Breast epithelium (tissue), 4 donors: ENCODE measurements around the gene DUS2. TPM values are rescaled to one million over a fixed set of nuclear protein-coding genes. Genes with fewer than 3 reads are reported as not detected.

Source experiments
- DNase-seq, 2 donors: peaks; one replicate each; pipeline ENCODE4 v3.0.0-alpha.2; 2019; ENCODE audit warnings: low spot score in 2 of 2
- H3K27ac ChIP-seq, 2 donors: fragments of 200-600 bp; sonication (generic) in 1 of 2; one replicate each; pipeline ENCODE4 v1.5.1; 2016 to 2019; ENCODE audit warnings: mild to moderate bottlenecking in 1 of 2
- H3K27me3 ChIP-seq, 2 donors: fragments of 200-600 bp; sonication (generic) in 1 of 2; one replicate each; pipeline versions ENCODE4 v1.5.1 to v1.6.0; 2017 to 2019; ENCODE audit warnings: control low read depth in 1 of 2, mild to moderate bottlenecking in 1 of 2
- H3K36me3 ChIP-seq: fragments of 200-600 bp; one replicate; pipeline ENCODE4 v1.5.1; 2019
- H3K4me1 ChIP-seq, 2 donors: fragments of 200-600 bp; sonication (generic); one replicate each; pipeline ENCODE4 v1.5.1; 2016 to 2019; ENCODE audit warnings: control low read depth in 1 of 2
- H3K4me3 ChIP-seq, 3 donors: fragments of 200-600 bp; sonication (generic); 1 replicate in 2 of 3; 2 replicates in 1 of 3; pipeline ENCODE4 v1.5.1; 2016 to 2019; ENCODE audit warnings: mild to moderate bottlenecking in 3 of 3, moderate library complexity in 2 of 3
- H3K9me3 ChIP-seq, 2 donors: fragments of 200-600 bp; sonication (generic) in 1 of 2; one replicate each; pipeline ENCODE4 v1.5.1; 2016 to 2019; ENCODE audit warnings: control low read depth in 1 of 2
- POLR2A ChIP-seq: fragments of 450-650 bp; IDR thresholded peaks from one replicate; pipeline ENCODE4 v1.6.1; 2016; ENCODE audit warnings: antibody characterized with exemption, mild to moderate bottlenecking, moderate library complexity
- POLR2AphosphoS5 ChIP-seq, 3 donors: sonication (generic); formaldehyde crosslinking; IDR thresholded peaks; one replicate each; pipeline ENCODE4 v1.6.1; 2017; ENCODE audit warnings: antibody characterized with exemption in 3 of 3
- intact Hi-C: fragments of 100-400 bp; cut with DNase I; formaldehyde crosslinking; loops from one replicate; pipeline ENCODE4 v1.15.1; 2023; ENCODE audit warnings: low total_unique reads
- total RNA-seq, 3 donors: library from RNA; depleted of rRNA; stranded (reverse); fragments of >200 nt; gene quantifications; one replicate each; pipeline ENCODE4 v1.1.0, GENCODE V29; 2016
- TF ChIP-seq, protein P1 (sequence below), 3 donors: fragments of 450-650 bp; IDR thresholded peaks; one replicate each; pipeline ENCODE4 v1.5.1; 2016 to 2017; ENCODE audit warnings: antibody characterized with exemption in 3 of 3, mild to moderate bottlenecking in 3 of 3, moderate library complexity in 3 of 3

The DUS2 gene
- total RNA-seq, 3 donors from 2014 or later, result 6.9 to 10.5 (median 7.7) TPM

DNA sequence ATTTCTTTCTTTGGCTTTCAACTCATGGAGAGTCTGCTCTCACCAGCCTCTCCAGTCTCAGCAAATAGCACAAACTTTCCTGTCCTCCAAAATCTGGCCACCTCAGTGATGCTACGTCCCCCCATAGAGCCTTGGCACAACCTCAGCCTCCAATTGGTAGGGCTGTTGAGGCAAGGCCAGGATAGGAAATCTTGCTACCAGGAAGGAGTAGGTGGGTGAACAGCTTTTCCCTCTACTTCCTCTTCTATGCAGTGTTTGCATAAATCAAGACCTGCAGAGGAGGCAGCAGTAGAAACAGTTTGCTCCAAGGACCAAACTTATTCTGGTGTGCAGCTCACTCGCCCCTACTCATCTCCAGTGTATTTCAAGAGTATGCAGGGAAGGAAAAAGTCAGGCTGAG is 23.1 kb upstream of the DUS2 start:
- no peaks in the 10 kb centered on the region for H3K27me3 ChIP-seq
- peak overlapping the region in 1 of 2 donors; percentile 7 for H3K27ac ChIP-seq
- H3K4me1 ChIP-seq, result no peaks in the 10 kb centered on the region
- intact Hi-C loops, result no loop called here
- TF ChIP-seq, protein P1, sequence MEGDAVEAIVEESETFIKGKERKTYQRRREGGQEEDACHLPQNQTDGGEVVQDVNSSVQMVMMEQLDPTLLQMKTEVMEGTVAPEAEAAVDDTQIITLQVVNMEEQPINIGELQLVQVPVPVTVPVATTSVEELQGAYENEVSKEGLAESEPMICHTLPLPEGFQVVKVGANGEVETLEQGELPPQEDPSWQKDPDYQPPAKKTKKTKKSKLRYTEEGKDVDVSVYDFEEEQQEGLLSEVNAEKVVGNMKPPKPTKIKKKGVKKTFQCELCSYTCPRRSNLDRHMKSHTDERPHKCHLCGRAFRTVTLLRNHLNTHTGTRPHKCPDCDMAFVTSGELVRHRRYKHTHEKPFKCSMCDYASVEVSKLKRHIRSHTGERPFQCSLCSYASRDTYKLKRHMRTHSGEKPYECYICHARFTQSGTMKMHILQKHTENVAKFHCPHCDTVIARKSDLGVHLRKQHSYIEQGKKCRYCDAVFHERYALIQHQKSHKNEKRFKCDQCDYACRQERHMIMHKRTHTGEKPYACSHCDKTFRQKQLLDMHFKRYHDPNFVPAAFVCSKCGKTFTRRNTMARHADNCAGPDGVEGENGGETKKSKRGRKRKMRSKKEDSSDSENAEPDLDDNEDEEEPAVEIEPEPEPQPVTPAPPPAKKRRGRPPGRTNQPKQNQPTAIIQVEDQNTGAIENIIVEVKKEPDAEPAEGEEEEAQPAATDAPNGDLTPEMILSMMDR (IDR thresholded peaks at IDR 0.05), result no peak
- TF ChIP-seq POLR2A (no peak), POLR2AphosphoS5 (IDR thresholded peaks at IDR 0.05) (no peak)
- no peaks in the 10 kb centered on the region for H3K9me3 ChIP-seq
- no peaks in the 10 kb centered on the region for H3K36me3 ChIP-seq
- DNase-seq, result no peak
- no peak overlapping the region for H3K4me3 ChIP-seq

DNA sequence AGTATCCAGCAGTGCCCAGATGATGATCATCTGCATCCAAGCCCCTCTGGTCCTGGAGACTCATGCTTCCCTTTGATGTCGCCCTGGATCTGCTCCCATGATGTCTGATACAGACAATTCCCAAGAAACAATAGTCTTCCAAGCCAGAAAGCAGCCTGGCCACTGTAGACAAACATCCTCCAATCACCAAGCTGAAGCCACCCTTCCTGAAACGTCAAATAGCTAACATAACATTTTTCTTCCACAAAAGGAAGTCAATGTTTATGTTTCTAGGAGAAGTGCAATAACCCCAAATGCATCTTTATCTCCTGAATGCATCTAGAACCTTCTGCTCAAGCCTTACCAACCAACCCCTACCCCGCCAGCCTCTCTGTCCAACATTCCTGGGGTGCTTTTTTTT is 22.6 kb upstream of the DUS2 start:
- Histone ChIP-seq H3K4me1 (no peaks in the 10 kb centered on the region), H3K36me3 (no peaks in the 10 kb centered on the region), H3K4me3 (no peak overlapping the region), H3K9me3 (no peaks in the 10 kb centered on the region), H3K27ac (peak overlapping the region in 1 of 2 donors; percentile 7), H3K27me3 (no peaks in the 10 kb centered on the region)
- DNase-seq, result no peak
- intact Hi-C loops, result no loop called here
- no peak for TF ChIP-seq POLR2A
- TF ChIP-seq, protein P1 (IDR thresholded peaks at IDR 0.05), result no peak
- no peak for TF ChIP-seq POLR2AphosphoS5 (IDR thresholded peaks at IDR 0.05)

DNA sequence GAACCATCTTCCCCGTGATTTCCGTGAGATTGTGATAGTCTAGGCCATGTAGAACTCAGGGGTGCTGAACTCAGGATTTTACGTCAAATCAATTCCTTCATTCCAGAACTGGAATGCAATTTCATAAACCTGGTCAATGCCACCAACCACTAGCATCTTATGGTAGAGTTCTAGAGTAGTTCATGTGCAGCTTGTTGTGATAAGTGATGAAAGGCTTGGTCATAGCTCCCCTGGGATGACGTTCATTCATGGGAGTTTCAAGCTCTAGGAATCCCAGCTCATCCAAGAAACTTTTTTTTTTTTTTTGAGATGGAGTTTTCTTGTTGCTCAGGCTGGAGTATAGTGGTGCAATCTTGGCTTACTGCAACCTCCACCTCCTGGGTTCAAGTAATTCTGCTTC is 20.1 kb upstream of the DUS2 start:
- H3K4me1 ChIP-seq, result no peaks in the 10 kb centered on the region
- H3K36me3 ChIP-seq, result no peaks in the 10 kb centered on the region
- no peak overlapping the region for H3K4me3 ChIP-seq
- H3K9me3 ChIP-seq, result no peaks in the 10 kb centered on the region
- DNase-seq, result no peak
- TF ChIP-seq POLR2AphosphoS5 (IDR thresholded peaks at IDR 0.05) (no peak), POLR2A (no peak)
- TF ChIP-seq, protein P1 (IDR thresholded peaks at IDR 0.05), result no peak
- H3K27ac ChIP-seq, result no peak overlapping the region
- intact Hi-C loops, result no loop called here
- H3K27me3 ChIP-seq, result no peaks in the 10 kb centered on the region

DNA sequence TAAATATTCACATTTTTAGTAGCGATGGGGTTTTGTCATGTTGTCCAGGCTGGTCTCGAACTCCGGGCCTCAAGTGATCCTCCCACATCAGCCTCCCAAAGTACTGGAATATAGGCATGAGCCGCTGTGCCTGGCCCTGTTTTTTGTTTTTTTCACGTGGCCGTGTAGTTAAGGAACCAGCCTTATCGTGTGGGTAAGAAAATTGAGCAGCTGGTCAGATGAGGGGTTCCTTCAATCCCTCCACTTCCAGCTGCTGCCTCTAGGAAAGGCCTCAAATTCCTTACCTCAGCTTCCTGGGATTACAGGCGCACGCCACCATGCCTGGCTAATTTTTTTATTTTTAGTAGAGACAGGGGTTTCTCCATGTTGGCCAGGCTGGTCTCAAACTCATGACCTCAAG is 17.9 kb upstream of the DUS2 start:
- no peaks in the 10 kb centered on the region for H3K9me3 ChIP-seq
- no peaks in the 10 kb centered on the region for H3K27me3 ChIP-seq
- peak overlapping the region; percentile 44 to 66 for H3K27ac ChIP-seq
- H3K4me3 ChIP-seq, result no peak overlapping the region
- DNase-seq, result no peak
- intact Hi-C loops, result no loop called here
- H3K4me1 ChIP-seq, result no peaks in the 10 kb centered on the region
- TF ChIP-seq, protein P1 (IDR thresholded peaks at IDR 0.05), result no peak
- TF ChIP-seq POLR2AphosphoS5 (IDR thresholded peaks at IDR 0.05), result no peak
- no peak for TF ChIP-seq POLR2A
- no peaks in the 10 kb centered on the region for H3K36me3 ChIP-seq

DNA sequence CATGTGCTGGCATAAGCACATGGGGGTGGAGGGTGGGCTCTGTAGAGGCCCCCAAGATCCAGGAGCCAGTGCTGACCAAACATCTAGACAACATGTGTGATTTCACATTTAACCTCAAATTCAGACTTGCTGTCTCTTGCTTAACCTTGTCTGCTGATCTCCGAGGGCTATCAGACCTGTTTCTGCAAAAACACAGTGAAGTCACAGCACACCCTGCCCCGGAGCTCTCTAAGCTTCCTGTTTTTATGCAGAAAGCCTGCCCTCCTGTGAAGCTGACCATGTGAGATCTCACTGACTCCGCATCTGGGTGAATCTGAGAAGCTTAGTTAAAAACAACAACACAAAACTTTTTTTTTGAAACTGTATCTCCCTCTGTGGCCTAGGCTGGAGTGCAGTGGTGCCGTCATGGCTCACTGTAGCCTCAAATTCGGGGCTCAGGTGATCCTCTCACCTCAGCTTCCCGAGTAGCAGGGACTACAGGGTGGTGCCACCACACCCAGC is 17.2 kb upstream of the DUS2 start:
- H3K27me3 ChIP-seq, result no peaks in the 10 kb centered on the region
- H3K4me3 ChIP-seq, result no peak overlapping the region
- H3K27ac ChIP-seq, result peak overlapping the region; percentile 44 to 66
- H3K9me3 ChIP-seq, result no peaks in the 10 kb centered on the region
- DNase-seq, result peak in 1 of 2 donors; percentile 25
- H3K36me3 ChIP-seq, result no peaks in the 10 kb centered on the region
- no peaks in the 10 kb centered on the region for H3K4me1 ChIP-seq
- intact Hi-C loops, result no loop called here
- TF ChIP-seq, protein P1 (IDR thresholded peaks at IDR 0.05), result no peak
- TF ChIP-seq POLR2A (no peak), POLR2AphosphoS5 (IDR thresholded peaks at IDR 0.05) (no peak)
